ENCODE measurements around the gene CTAGE9.
"Not testable (repeated sequence)": the region's sequence is repeated elsewhere in the genome, so short reads cannot be mapped to it uniquely, and the experiment has no call there.

GRCh38 chr6:131710917-131711316 is at the start of gene CTAGE9:
- not testable (repeated sequence) for TF ChIP-seq CTCF, POLR2A, POLR2AphosphoS5, EP300 (IDR thresholded peaks at IDR 0.05)
